GM12878 (cell line): ENCODE data around the gene TRIM68. TPM values are rescaled to one million over a fixed set of nuclear protein-coding genes. Genes with fewer than 3 reads are reported as not detected.

Source experiments
- ATAC-seq: fragments of 200-7000 bp; cut with Tn5 transposase; 3 replicates; pipeline ENCODE4 v1.9.1; 2020; ENCODE audit warnings: mild to moderate bottlenecking, moderate library complexity
- BruUV-seq: library from RNA; stranded (reverse); fragments of 400-500 nt; replicated peaks from 2 replicates; lab custom pipeline; 2021; lab: Mats Ljungman, UMichigan
- CTCF ChIA-PET: fragments of 300-600 bp; sonication (Branson Sonifier 250); formaldehyde crosslinking; extraction: SDS; loops from one replicate; lab custom pipeline; 2021; ENCODE audit warnings: inconsistent platforms; lab: Yijun Ruan, JAX
- POLR2A ChIA-PET: fragments of 350-600 bp; formaldehyde crosslinking; extraction: SDS; loops from one replicate; lab custom pipeline; 2021; ENCODE audit warnings: inconsistent platforms; lab: Charles Lee
- RAD21 ChIA-PET: fragments of 300-600 bp; sonication (Branson Sonifier 250); formaldehyde crosslinking; loops from one replicate; lab custom pipeline; 2023; ENCODE audit warnings: antibody characterized with exemption; ENCODE audit not compliant: unreplicated experiment; lab: Charles Lee
- SMC1A ChIA-PET: fragments of 300-600 bp; sonication (Branson Sonifier 250); formaldehyde crosslinking; loops from one replicate; lab custom pipeline; 2023; ENCODE audit not compliant: unreplicated experiment, uncharacterized antibody; lab: Charles Lee
- DNase-seq: peaks from one replicate; pipeline ENCODE4 v3.0.0-alpha.2; 2011; ENCODE audit warnings: low read depth, low spot score
- FAIRE-seq: peaks from 3 replicates; lab custom pipeline; 2011; peaks lifted over from hg19 to GRCh38; lab: Jason Lieb, UNC
- H2AFZ ChIP-seq: 2 replicates; pipeline ENCODE4 v1.6.0; 2011; ENCODE audit warnings: low read depth, low read length, control low read depth; ENCODE audit not compliant: control insufficient read depth
- H3K27ac ChIP-seq: 2 replicates; pipeline ENCODE4 v1.5.1; 2011; ENCODE audit warnings: control low read depth; ENCODE audit not compliant: control insufficient read depth, insufficient read depth
- H3K27me3 ChIP-seq, 2 experiments: replicated peaks in 1 of 2; 2 replicates each; pipeline versions ENCODE4 v1.6.0 to v1.6.1; 2011; ENCODE audit warnings: low read length in 1 of 2; ENCODE audit not compliant: control insufficient read depth in 2 of 2, insufficient read depth in 2 of 2
- H3K36me3 ChIP-seq, 2 experiments: 2 replicates each; pipeline ENCODE4 v1.5.1; 2011; ENCODE audit warnings: low read length in 1 of 2; ENCODE audit not compliant: control insufficient read depth in 2 of 2, insufficient read depth in 2 of 2
- H3K4me1 ChIP-seq: 2 replicates; pipeline ENCODE4 v1.6.1; 2011; ENCODE audit warnings: mild to moderate bottlenecking, low read length, moderate library complexity, mixed read lengths; ENCODE audit not compliant: control insufficient read depth, insufficient read depth
- H3K4me2 ChIP-seq: 2 replicates; pipeline ENCODE4 v1.6.0; 2011; ENCODE audit warnings: control low read depth; ENCODE audit not compliant: control insufficient read depth, insufficient read depth
- H3K4me3 ChIP-seq: fragments of 200-600 bp; sonication (generic); 2 replicates; pipeline ENCODE4 v1.5.1; 2016
- H3K79me2 ChIP-seq: 2 replicates; pipeline ENCODE4 v1.6.0; 2011; ENCODE audit warnings: low read length; ENCODE audit not compliant: control insufficient read depth, insufficient read depth
- H3K9ac ChIP-seq: 2 replicates; pipeline ENCODE4 v1.8.0; 2011; ENCODE audit warnings: low read length, control low read depth, mixed read lengths; ENCODE audit not compliant: control insufficient read depth, insufficient read depth
- H3K9me3 ChIP-seq: replicated peaks from 3 replicates; pipeline ENCODE4 v1.5.1; 2011; ENCODE audit warnings: mild to moderate bottlenecking, low read length; ENCODE audit not compliant: control insufficient read depth, insufficient read depth
- H4K20me1 ChIP-seq: 2 replicates; pipeline ENCODE4 v1.6.0; 2011; ENCODE audit not compliant: control insufficient read depth, insufficient read depth
- CTCF ChIP-seq, 3 experiments: IDR thresholded peaks in 2 of 3; conservative IDR thresholded peaks in 1 of 3; 2 replicates each; pipeline ENCODE4 v1.5.1; 2011; ENCODE audit warnings: low read depth in 3 of 3, low read length in 3 of 3, mild to moderate bottlenecking in 3 of 3, control low read depth in 2 of 3, moderate library complexity in 2 of 3, inconsistent platforms in 1 of 3, mixed read lengths in 1 of 3; ENCODE audit not compliant: control insufficient read depth in 2 of 3, insufficient read depth in 1 of 3; ENCODE audit errors: extremely low read depth in 1 of 3
- SPI1 ChIP-seq: IDR thresholded peaks from 2 replicates; pipeline ENCODE4 v1.6.1; 2011; ENCODE audit warnings: low read depth, mild to moderate bottlenecking, low read length, moderate library complexity, borderline replicate concordance; ENCODE audit not compliant: insufficient read depth
- ZBTB11 ChIP-seq: fragments of 450-650 bp; formaldehyde crosslinking; IDR thresholded peaks from 2 replicates; pipeline ENCODE4 v1.5.0; 2022; ENCODE audit warnings: mild to moderate bottlenecking, missing genetic modification characterization
- WGBS: methylation state at CpG from one replicate; pipeline ENCODE4 v1.1.6; 2016; ENCODE audit warnings: low lambda C conversion rate; ENCODE audit not compliant: insufficient replicate concordance, insufficient coverage; ENCODE audit errors: missing lambda C conversion rate; 5-methylcytosine and 5-hydroxymethylcytosine counted together
- in situ Hi-C: fragments of 300-500 bp; cut with MboI; formaldehyde crosslinking; loops from 9 replicates; pipeline ENCODE4 v1.14.3; 2018; ENCODE audit warnings: mixed read lengths
- intact Hi-C: fragments of 100-400 bp; cut with micrococcal nuclease; formaldehyde crosslinking; loops from one replicate; pipeline ENCODE4 v1.14.2; 2022; ENCODE audit not compliant: unreplicated experiment
- polyA plus RNA-seq, 11 experiments: library from polyadenylated mRNA; depleted of rRNA in 4 of 11; unstranded in 6 of 11; stranded (reverse) in 5 of 11; fragments of >200 nt; fragmentation: Nextera tagmentation in 4 of 11; fragmentation: Illumina TruSeq in 1 of 11; extraction: Ambion mirVana in 4 of 11; extraction: Trizol in 1 of 11; gene quantifications; 1 replicate in 1 of 11; 2 replicates in 10 of 11; pipeline versions ENCODE4 v1.2.1 to v1.2.3, GENCODE V29; 2011 to 2016; ENCODE audit warnings: inconsistent platforms in 2 of 11, missing spikeins in 2 of 11, low read depth in 1 of 11
- total RNA-seq, 4 experiments: library from RNA; depleted of rRNA in 3 of 4; stranded (reverse); fragments of >200 nt in 3 of 4; fragmentation: Illumina TruSeq in 1 of 4; extraction: Trizol in 1 of 4; gene quantifications; 2 replicates each; pipeline versions ENCODE4 v1.2.1 to v1.2.3, GENCODE V29; 2013 to 2021
- TF ChIP-seq, protein P1 (sequence below): fragments of 450-650 bp; conservative IDR thresholded peaks from 2 replicates; pipeline ENCODE4 v1.6.1; 2017; ENCODE audit warnings: mild to moderate bottlenecking, moderate library complexity
- TF ChIP-seq, protein P2 (sequence below): fragments of 450-650 bp; IDR thresholded peaks from 2 replicates; pipeline ENCODE4 v1.6.1; 2017; ENCODE audit warnings: mild to moderate bottlenecking, moderate library complexity

Gene TRIM68
- total and polyA plus RNA-seq, 10 of the 15 experiments (the other 5 are each of a cell fraction or from before 2014, with no cell fraction given) = 3.3 to 13.7 (median 8.3) TPM

DNA sequence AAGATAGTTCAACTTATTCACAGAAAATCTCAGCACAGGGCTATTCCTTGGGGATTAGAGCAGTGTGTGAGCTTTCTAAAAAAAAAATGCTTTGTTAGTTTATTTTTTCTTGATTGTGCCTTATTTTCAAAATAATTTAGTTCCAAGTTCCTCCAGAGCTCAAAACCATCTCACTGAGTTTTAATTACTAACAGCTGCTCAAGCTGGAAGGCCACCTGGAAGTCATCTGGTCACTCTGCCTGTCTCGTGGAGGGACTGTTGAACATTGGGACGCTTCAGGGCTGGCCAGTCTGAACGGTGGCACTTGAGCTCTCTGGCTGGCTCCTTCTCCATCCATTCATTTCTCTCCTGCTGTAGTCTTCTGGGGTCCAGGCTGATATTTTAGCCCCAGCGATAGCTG is 39.7 kb upstream of the TRIM68 start (continued):
- TF ChIP-seq CTCF (IDR thresholded peaks at IDR 0.05 in 2 of 3, conservative IDR thresholded peaks at IDR 0.05 in 1 of 3; ENCODE audit: control insufficient read depth in 2 of 3, extremely low read depth in 1 of 3, insufficient read depth in 1 of 3, low read depth in 3 of 3, low read length in 3 of 3) = no peak
- TF ChIP-seq, protein P1, sequence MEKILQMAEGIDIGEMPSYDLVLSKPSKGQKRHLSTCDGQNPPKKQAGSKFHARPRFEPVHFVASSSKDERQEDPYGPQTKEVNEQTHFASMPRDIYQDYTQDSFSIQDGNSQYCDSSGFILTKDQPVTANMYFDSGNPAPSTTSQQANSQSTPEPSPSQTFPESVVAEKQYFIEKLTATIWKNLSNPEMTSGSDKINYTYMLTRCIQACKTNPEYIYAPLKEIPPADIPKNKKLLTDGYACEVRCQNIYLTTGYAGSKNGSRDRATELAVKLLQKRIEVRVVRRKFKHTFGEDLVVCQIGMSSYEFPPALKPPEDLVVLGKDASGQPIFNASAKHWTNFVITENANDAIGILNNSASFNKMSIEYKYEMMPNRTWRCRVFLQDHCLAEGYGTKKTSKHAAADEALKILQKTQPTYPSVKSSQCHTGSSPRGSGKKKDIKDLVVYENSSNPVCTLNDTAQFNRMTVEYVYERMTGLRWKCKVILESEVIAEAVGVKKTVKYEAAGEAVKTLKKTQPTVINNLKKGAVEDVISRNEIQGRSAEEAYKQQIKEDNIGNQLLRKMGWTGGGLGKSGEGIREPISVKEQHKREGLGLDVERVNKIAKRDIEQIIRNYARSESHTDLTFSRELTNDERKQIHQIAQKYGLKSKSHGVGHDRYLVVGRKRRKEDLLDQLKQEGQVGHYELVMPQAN = no peak
- TF ChIP-seq ZBTB11 = no peak

GRCh38 chr11:4645974-4646373 is 37.9 kb upstream of the TRIM68 start:
- Histone ChIP-seq H3K36me3 (no peaks in the 10 kb centered on the region), H3K4me3 (no peak overlapping the region), H2AFZ (no peak overlapping the region), H3K4me1 (no peaks in the 10 kb centered on the region), H3K79me2 (no peaks in the 10 kb centered on the region), H3K9me3 (no peaks in the 10 kb centered on the region), H3K9ac (no peak overlapping the region), H4K20me1 (no peaks in the 10 kb centered on the region), H3K27ac (no peak overlapping the region), H3K4me2 (no peak overlapping the region), H3K27me3 (no peaks in the 10 kb centered on the region; a peak in 1 of 4 replicates)
- CTCF ChIA-PET = interaction anchor here (5.1 kb wide), 1 partner anchor 9 kb away, joined by 21 read pairs; the partner anchor contains the start of gene OR51D1
- no peak for DNase-seq
- ATAC-seq = no peak
- FAIRE-seq = no peak
- in situ Hi-C loops (no loop called here), intact Hi-C loops (no loop called here)
- RAD21 ChIA-PET = no interaction called here
- 4% methylated on average over 2 of the region's 2 CpGs for WGBS
- POLR2A ChIA-PET = no interaction called here
- TF ChIP-seq, protein P2, sequence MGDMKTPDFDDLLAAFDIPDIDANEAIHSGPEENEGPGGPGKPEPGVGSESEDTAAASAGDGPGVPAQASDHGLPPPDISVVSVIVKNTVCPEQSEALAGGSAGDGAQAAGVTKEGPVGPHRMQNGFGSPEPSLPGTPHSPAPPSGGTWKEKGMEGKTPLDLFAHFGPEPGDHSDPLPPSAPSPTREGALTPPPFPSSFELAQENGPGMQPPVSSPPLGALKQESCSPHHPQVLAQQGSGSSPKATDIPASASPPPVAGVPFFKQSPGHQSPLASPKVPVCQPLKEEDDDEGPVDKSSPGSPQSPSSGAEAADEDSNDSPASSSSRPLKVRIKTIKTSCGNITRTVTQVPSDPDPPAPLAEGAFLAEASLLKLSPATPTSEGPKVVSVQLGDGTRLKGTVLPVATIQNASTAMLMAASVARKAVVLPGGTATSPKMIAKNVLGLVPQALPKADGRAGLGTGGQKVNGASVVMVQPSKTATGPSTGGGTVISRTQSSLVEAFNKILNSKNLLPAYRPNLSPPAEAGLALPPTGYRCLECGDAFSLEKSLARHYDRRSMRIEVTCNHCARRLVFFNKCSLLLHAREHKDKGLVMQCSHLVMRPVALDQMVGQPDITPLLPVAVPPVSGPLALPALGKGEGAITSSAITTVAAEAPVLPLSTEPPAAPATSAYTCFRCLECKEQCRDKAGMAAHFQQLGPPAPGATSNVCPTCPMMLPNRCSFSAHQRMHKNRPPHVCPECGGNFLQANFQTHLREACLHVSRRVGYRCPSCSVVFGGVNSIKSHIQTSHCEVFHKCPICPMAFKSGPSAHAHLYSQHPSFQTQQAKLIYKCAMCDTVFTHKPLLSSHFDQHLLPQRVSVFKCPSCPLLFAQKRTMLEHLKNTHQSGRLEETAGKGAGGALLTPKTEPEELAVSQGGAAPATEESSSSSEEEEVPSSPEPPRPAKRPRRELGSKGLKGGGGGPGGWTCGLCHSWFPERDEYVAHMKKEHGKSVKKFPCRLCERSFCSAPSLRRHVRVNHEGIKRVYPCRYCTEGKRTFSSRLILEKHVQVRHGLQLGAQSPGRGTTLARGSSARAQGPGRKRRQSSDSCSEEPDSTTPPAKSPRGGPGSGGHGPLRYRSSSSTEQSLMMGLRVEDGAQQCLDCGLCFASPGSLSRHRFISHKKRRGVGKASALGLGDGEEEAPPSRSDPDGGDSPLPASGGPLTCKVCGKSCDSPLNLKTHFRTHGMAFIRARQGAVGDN = no peak
- no peak for TF ChIP-seq SPI1
- BruUV-seq = no TSS peak
- SMC1A ChIA-PET = no interaction called here
